ENCODE data around the gene PGM2L1.

DNA sequence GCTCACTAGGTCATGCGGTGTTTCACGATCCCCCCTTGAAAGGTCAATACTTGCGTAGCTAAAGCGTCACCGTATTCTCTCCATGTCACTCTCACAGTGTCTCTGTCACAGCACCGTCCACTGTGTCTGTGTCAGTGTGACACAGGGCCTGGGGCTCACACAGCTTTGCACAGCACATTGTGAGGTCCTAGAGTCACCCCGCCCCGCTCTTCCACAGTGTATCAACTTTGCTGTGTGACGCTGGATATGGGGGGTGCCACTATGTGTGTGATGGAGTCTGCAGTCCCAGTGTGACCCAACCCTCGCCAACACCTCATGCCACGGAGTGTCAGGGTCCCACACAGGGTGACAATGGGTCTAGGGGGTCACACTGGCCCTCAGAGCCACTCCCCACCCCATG lies 87.4 kb downstream of the PGM2L1 start:
- TF ChIP-seq, protein P1, sequence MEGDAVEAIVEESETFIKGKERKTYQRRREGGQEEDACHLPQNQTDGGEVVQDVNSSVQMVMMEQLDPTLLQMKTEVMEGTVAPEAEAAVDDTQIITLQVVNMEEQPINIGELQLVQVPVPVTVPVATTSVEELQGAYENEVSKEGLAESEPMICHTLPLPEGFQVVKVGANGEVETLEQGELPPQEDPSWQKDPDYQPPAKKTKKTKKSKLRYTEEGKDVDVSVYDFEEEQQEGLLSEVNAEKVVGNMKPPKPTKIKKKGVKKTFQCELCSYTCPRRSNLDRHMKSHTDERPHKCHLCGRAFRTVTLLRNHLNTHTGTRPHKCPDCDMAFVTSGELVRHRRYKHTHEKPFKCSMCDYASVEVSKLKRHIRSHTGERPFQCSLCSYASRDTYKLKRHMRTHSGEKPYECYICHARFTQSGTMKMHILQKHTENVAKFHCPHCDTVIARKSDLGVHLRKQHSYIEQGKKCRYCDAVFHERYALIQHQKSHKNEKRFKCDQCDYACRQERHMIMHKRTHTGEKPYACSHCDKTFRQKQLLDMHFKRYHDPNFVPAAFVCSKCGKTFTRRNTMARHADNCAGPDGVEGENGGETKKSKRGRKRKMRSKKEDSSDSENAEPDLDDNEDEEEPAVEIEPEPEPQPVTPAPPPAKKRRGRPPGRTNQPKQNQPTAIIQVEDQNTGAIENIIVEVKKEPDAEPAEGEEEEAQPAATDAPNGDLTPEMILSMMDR (IDR thresholded peaks at IDR 0.05), result no peak
- no peak for TF ChIP-seq POLR2AphosphoS5 (IDR thresholded peaks at IDR 0.05)
- no peak for TF ChIP-seq POLR2A (IDR thresholded peaks at IDR 0.05)

Data from prostate gland (tissue), 2 donors.